GM19035 (cell line): Measurements from ENCODE around the gene EMC10.

ENCODE experiments used
- ATAC-seq: cut with Tn5 transposase; IDR thresholded peaks from one replicate; pipeline ENCODE4 v1.9.1; 2021; ENCODE audit not compliant: unreplicated experiment

Gene EMC10

GRCh38 chr19:50495020-50495531 lies 18.8 kb downstream of the EMC10 start:
- no peak for ATAC-seq

- no peak for ATAC-seq
These were observed 20.1 kb downstream of the EMC10 start for GRCh38 chr19:50496189-50497021.

- ATAC-seq, result no peak
These were observed 20.7 kb downstream of the EMC10 start for GRCh38 chr19:50497022-50497405.

GRCh38 chr19:50498219-50499056 lies 22.1 kb downstream of the EMC10 start:
- no peak for ATAC-seq

GRCh38 chr19:50500060-50500752 lies 23.9 kb downstream of the EMC10 start:
- ATAC-seq, result no peak

GRCh38 chr19:50500753-50501151 lies 24.4 kb downstream of the EMC10 start:
- no peak for ATAC-seq

- no peak for ATAC-seq
These were observed 24.9 kb downstream of the EMC10 start for GRCh38 chr19:50501186-50501567.

- ATAC-seq, result no peak
These were observed 25.5 kb downstream of the EMC10 start for GRCh38 chr19:50501568-50502475.

GRCh38 chr19:50505856-50506611 lies 29.7 kb downstream of the EMC10 start:
- no peak for ATAC-seq

- ATAC-seq, result no peak
These were observed 30.4 kb downstream of the EMC10 start for GRCh38 chr19:50506700-50507099.

GRCh38 chr19:50507376-50507775 lies 31.1 kb downstream of the EMC10 start:
- no peak for ATAC-seq

GRCh38 chr19:50508843-50509190 lies 32.5 kb downstream of the EMC10 start:
- ATAC-seq, result no peak

- no peak for ATAC-seq
These were observed 33.1 kb downstream of the EMC10 start for GRCh38 chr19:50509366-50509765.

- no peak for ATAC-seq
These were observed 33.9 kb downstream of the EMC10 start for GRCh38 chr19:50510121-50510670.

GRCh38 chr19:50510700-50511068 lies 34.4 kb downstream of the EMC10 start:
- ATAC-seq, result no peak

- peak; percentile 83 for ATAC-seq
These were observed 34.9 kb downstream of the EMC10 start, which contains the start of gene JOSD2 for GRCh38 chr19:50511069-50511822. TSS of gene JOSD2 (minus strand) at chr19:50511191. CDS start at chr19:50510431, 760 bp downstream.

GRCh38 chr19:50512112-50512998 lies 36.0 kb downstream of the EMC10 start:
- ATAC-seq, result no peak
